Adrenal gland (tissue), 12 donors: ENCODE results near the gene ATP6V0D1. TPM values are rescaled to one million over a fixed set of nuclear protein-coding genes. Genes with fewer than 3 reads are reported as not detected.

Experiments
- DNase-seq, 7 donors: peaks; one replicate each; pipeline ENCODE4 v3.0.0-alpha.2; 2019 to 2020
- H3K27ac ChIP-seq, 5 donors: fragments of 200-600 bp; sonication (generic) in 4 of 5; 1 replicate in 3 of 5; 2 replicates in 2 of 5; pipeline versions ENCODE4 v1.5.1 to v1.8.0; 2016 to 2020; ENCODE audit warnings: mild to moderate bottlenecking in 1 of 5
- H3K27me3 ChIP-seq: fragments of 200-600 bp; 2 replicates; pipeline ENCODE4 v1.8.0; 2021
- H3K36me3 ChIP-seq, 2 donors: fragments of 200-600 bp; replicated peaks in 1 of 2; 1 replicate in 1 of 2; 2 replicates in 1 of 2; pipeline versions ENCODE4 v1.5.1 to v1.8.0; 2018 to 2022
- H3K4me1 ChIP-seq, 2 donors: fragments of 200-600 bp; replicated peaks in 1 of 2; 1 replicate in 1 of 2; 2 replicates in 1 of 2; pipeline versions ENCODE4 v1.5.1 to v1.8.0; 2018 to 2021
- H3K4me3 ChIP-seq, 4 donors: fragments of 200-600 bp; sonication (generic) in 3 of 4; one replicate each; pipeline ENCODE4 v1.5.1; 2016 to 2018
- H3K9me3 ChIP-seq, 3 donors: fragments of 200-600 bp; sonication (generic) in 1 of 3; replicated peaks in 1 of 3; 1 replicate in 2 of 3; 2 replicates in 1 of 3; pipeline versions ENCODE4 v1.5.1 to v1.8.0; 2016 to 2021
- CTCF ChIP-seq, 6 experiments: fragments of 450-650 bp in 4 of 6; fragments of 200-600 bp in 2 of 6; sonication (generic) in 1 of 6; IDR thresholded peaks; 1 replicate in 5 of 6; 2 replicates in 1 of 6; pipeline versions ENCODE4 v1.5.1 to v1.8.0; 2016 to 2021; ENCODE audit warnings: antibody characterized with exemption in 6 of 6, mild to moderate bottlenecking in 2 of 6, moderate library complexity in 1 of 6
- POLR2A ChIP-seq, 2 donors: fragments of 450-650 bp; IDR thresholded peaks; one replicate each; pipeline ENCODE4 v1.6.1; 2017; ENCODE audit warnings: antibody characterized with exemption in 2 of 2, mild to moderate bottlenecking in 2 of 2, moderate library complexity in 1 of 2
- WGBS, 4 donors: extraction: QIAGEN DNeasy Blood & Tissue Kit in 2 of 4; methylation state at CpG; one replicate each; pipeline versions ENCODE4 v1.1.5 to v1.1.7; 2013 to 2017; 5-methylcytosine and 5-hydroxymethylcytosine counted together
- intact Hi-C, 2 donors: fragments of 100-400 bp; cut with DNase I; formaldehyde crosslinking; loops; one replicate each; pipeline versions ENCODE4 v1.14.1 to v1.15.0; 2022 to 2023
- polyA plus RNA-seq, 3 donors: library from polyadenylated mRNA; stranded (reverse); fragments of 200-250 nt in 2 of 3; fragments of 350-450 nt in 1 of 3; fragmentation: Illumina TruSeq in 1 of 3; extraction: RNeasy Lipid Tissue Mini Kit (QIAGEN cat#74804) in 1 of 3; gene quantifications; one replicate each; pipeline ENCODE4 v1.2.3, GENCODE V29; 2013 to 2014
- total RNA-seq, 9 donors: library from RNA; depleted of rRNA in 4 of 9; stranded (reverse); fragments of >200 nt in 4 of 9; fragments of 120-200 nt in 1 of 9; fragmentation: NEBNext Ultra II Directional in 1 of 9; extraction: Animal tissue kit (Norgen Biotek cat#: 25700) in 1 of 9; gene quantifications; one replicate each; pipeline versions ENCODE4 v1.1.0 to v1.2.4, GENCODE V29; 2013 to 2023
- donor health status: healthy with polysubstance abuse.
- donor health status: Bipolar disorder and iron deficiency.
- donor health status: DM: yes; HTN: yes; CAD: no.
- donor health status: DM: no; HTN: no; CAD: no.
- donor health status: DM: no; HTN: no; CAD: no.
- donor health status: DM: yes; HTN: yes; CAD: no.

Gene ATP6V0D1
- total and polyA plus RNA-seq, 12 donors: 24.1 to 244 (median 144) TPM

- H3K9me3 ChIP-seq: no peaks in the 10 kb centered on the region
- H3K27ac ChIP-seq: no peak overlapping the region
- no peak for DNase-seq
- H3K27me3 ChIP-seq: peaks cover 3% of the 10 kb centered on the region
- H3K4me3 ChIP-seq: no peak overlapping the region
- no peak for TF ChIP-seq CTCF (IDR thresholded peaks at IDR 0.05)
- TF ChIP-seq POLR2A (IDR thresholded peaks at IDR 0.05): no peak
- 73 to 82% (median 78%) methylated on average over 6 to 7 of the region's 7 CpGs for WGBS, 4 donors
- peaks cover 0 to 13% of the 10 kb centered on the region in 2 donors for H3K4me1 ChIP-seq
- H3K36me3 ChIP-seq: no peaks in the 10 kb centered on the region
- intact Hi-C loops: no loop called here
Observed at GRCh38 chr16:67426022-67426421, 54.9 kb downstream of the ATP6V0D1 start.

- intact Hi-C loops: no loop called here
- 82 to 87% (median 83%) methylated on average over 4 of the region's 4 CpGs for WGBS, 4 donors
- peaks cover 0 to 10% of the 10 kb centered on the region in 2 donors for H3K4me1 ChIP-seq
- TF ChIP-seq POLR2A (IDR thresholded peaks at IDR 0.05) (no peak), CTCF (IDR thresholded peaks at IDR 0.05) (no peak)
- H3K36me3 ChIP-seq: no peaks in the 10 kb centered on the region
- no peak overlapping the region for H3K27ac ChIP-seq
- H3K4me3 ChIP-seq: no peak overlapping the region
- H3K27me3 ChIP-seq: peaks cover 3% of the 10 kb centered on the region
- no peak for DNase-seq
- no peaks in the 10 kb centered on the region for H3K9me3 ChIP-seq
Observed at GRCh38 chr16:67425580-67425979, 55.4 kb downstream of the ATP6V0D1 start.

- TF ChIP-seq POLR2A (IDR thresholded peaks at IDR 0.05) (no peak), CTCF (IDR thresholded peaks at IDR 0.05) (no peak)
- WGBS, 4 donors: 52 to 66% (median 59%) methylated on average over 6 of the region's 6 CpGs
- Histone ChIP-seq H3K36me3 (no peaks in the 10 kb centered on the region), H3K4me3 (no peak overlapping the region), H3K4me1 (peaks cover 0 to 4% of the 10 kb centered on the region in 2 donors), H3K27ac (no peak overlapping the region), H3K27me3 (peaks cover 3% of the 10 kb centered on the region), H3K9me3 (no peaks in the 10 kb centered on the region)
- intact Hi-C loops: no loop called here
- no peak for DNase-seq
Observed at GRCh38 chr16:67425061-67425460, 55.9 kb downstream of the ATP6V0D1 start.

- Histone ChIP-seq H3K27me3 (peaks cover 3% of the 10 kb centered on the region), H3K36me3 (no peaks in the 10 kb centered on the region), H3K9me3 (no peaks in the 10 kb centered on the region), H3K4me1 (peaks cover 0 to 4% of the 10 kb centered on the region in 2 donors), H3K4me3 (no peak overlapping the region), H3K27ac (no peak overlapping the region)
- TF ChIP-seq POLR2A (IDR thresholded peaks at IDR 0.05) (no peak), CTCF (IDR thresholded peaks at IDR 0.05) (no peak)
- intact Hi-C loops: no loop called here
- DNase-seq: no peak
- WGBS, 4 donors: 49 to 57% (median 53%) methylated on average over 5 of the region's 5 CpGs
Observed at GRCh38 chr16:67424261-67424615, 56.7 kb downstream of the ATP6V0D1 start.
